IMR-90 (cell line): Measurements from ENCODE around the gene MTA2.

ENCODE experiments used
- FOS ChIP-seq: fragments of 150-350 bp; IDR thresholded peaks from 2 replicates; pipeline ENCODE4 v1.6.1; 2016; ENCODE audit warnings: low read depth, low read length
- MAFK ChIP-seq: IDR thresholded peaks from 2 replicates; pipeline ENCODE4 v1.6.1; 2012; ENCODE audit warnings: low read depth, low read length, improper control_type of control experiment
- MXI1 ChIP-seq: IDR thresholded peaks from 2 replicates; pipeline ENCODE4 v1.6.1; 2012; ENCODE audit warnings: low read depth, mild to moderate bottlenecking, low read length, moderate library complexity, borderline replicate concordance
- POLR2A ChIP-seq: IDR thresholded peaks from 2 replicates; pipeline ENCODE4 v1.6.1; 2012; ENCODE audit warnings: mild to moderate bottlenecking, low read depth, low read length
- RCOR1 ChIP-seq: IDR thresholded peaks from 2 replicates; pipeline ENCODE4 v1.6.1; 2012; ENCODE audit warnings: mild to moderate bottlenecking, low read length, improper control_type of control experiment; ENCODE audit not compliant: insufficient replicate concordance
- TF ChIP-seq, protein P1 (sequence below): conservative IDR thresholded peaks from 2 replicates; pipeline ENCODE4 v1.5.1; 2012; ENCODE audit warnings: mild to moderate bottlenecking, low read depth, low read length, improper control_type of control experiment

DNA sequence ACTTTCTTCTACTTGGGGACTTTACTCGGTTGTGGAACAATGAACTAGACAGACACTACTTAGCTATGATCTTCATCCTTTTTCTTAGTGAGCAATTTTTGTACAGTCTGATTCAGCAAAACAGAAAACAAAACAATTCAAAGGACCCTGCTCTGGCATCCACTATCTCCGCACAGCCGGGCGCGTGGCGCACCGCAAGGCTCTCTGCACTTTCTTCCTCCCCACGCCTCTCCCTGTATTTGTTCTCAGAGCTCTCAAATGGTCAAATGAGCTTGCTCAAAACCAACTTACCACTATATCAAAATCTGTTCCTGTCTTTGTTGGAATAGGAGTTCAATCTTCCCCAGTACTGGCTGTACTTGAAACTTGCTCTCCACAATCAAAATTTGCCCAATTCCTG is 35.4 kb downstream of the MTA2 start:
- TF ChIP-seq, protein P1, sequence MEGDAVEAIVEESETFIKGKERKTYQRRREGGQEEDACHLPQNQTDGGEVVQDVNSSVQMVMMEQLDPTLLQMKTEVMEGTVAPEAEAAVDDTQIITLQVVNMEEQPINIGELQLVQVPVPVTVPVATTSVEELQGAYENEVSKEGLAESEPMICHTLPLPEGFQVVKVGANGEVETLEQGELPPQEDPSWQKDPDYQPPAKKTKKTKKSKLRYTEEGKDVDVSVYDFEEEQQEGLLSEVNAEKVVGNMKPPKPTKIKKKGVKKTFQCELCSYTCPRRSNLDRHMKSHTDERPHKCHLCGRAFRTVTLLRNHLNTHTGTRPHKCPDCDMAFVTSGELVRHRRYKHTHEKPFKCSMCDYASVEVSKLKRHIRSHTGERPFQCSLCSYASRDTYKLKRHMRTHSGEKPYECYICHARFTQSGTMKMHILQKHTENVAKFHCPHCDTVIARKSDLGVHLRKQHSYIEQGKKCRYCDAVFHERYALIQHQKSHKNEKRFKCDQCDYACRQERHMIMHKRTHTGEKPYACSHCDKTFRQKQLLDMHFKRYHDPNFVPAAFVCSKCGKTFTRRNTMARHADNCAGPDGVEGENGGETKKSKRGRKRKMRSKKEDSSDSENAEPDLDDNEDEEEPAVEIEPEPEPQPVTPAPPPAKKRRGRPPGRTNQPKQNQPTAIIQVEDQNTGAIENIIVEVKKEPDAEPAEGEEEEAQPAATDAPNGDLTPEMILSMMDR, result no peak
- TF ChIP-seq MXI1 (no peak), POLR2A (no peak), MAFK (no peak), FOS (no peak), RCOR1 (no peak)
